Lung (tissue), 12 donors: ENCODE results near the gene PARVA. TPM values are rescaled to one million over a fixed set of nuclear protein-coding genes. Genes with fewer than 3 reads are reported as not detected.

Source experiments
- ATAC-seq: fragments of 200-7000 bp; cut with Tn5 transposase; one replicate; pipeline ENCODE4 v1.9.1; 2020; ENCODE audit warnings: moderate number of reproducible peaks; ENCODE audit not compliant: insufficient read depth, low FRiP score
- DNase-seq, 3 donors: peaks; one replicate each; pipeline ENCODE4 v3.0.0-alpha.2; 2013 to 2017
- H3K27ac ChIP-seq, 2 donors: one replicate each; pipeline ENCODE4 v1.5.1; 2013; ENCODE audit warnings: mild to moderate bottlenecking in 2 of 2, moderate library complexity in 2 of 2, control low read depth in 1 of 2, inconsistent platforms in 1 of 2, low read depth in 1 of 2, low read length in 1 of 2
- H3K27me3 ChIP-seq, 3 donors: one replicate each; pipeline ENCODE4 v1.5.1; 2013; ENCODE audit warnings: low read length in 2 of 3; ENCODE audit not compliant: control insufficient read depth in 3 of 3, insufficient read depth in 3 of 3
- H3K36me3 ChIP-seq, 4 donors: one replicate each; pipeline ENCODE4 v1.5.1; 2013; ENCODE audit warnings: low read length in 4 of 4, mild to moderate bottlenecking in 1 of 4, moderate library complexity in 1 of 4; ENCODE audit not compliant: control insufficient read depth in 4 of 4, insufficient read depth in 4 of 4
- H3K4me1 ChIP-seq, 5 donors: one replicate each; pipeline ENCODE4 v1.5.1; 2013; ENCODE audit warnings: low read length in 5 of 5, mild to moderate bottlenecking in 2 of 5, moderate library complexity in 1 of 5; ENCODE audit not compliant: control insufficient read depth in 5 of 5, insufficient read depth in 5 of 5
- H3K4me3 ChIP-seq: one replicate; pipeline ENCODE4 v1.5.1; 2013; ENCODE audit warnings: mild to moderate bottlenecking, control low read depth, moderate library complexity
- H3K9ac ChIP-seq, 2 donors: one replicate each; pipeline ENCODE4 v1.5.1; 2013; ENCODE audit warnings: low read length in 2 of 2, control low read depth in 1 of 2; ENCODE audit not compliant: insufficient read depth in 1 of 2
- H3K9me3 ChIP-seq, 4 donors: one replicate each; pipeline ENCODE4 v1.5.1; 2013; ENCODE audit warnings: low read length in 3 of 4, mild to moderate bottlenecking in 1 of 4, moderate library complexity in 1 of 4; ENCODE audit not compliant: control insufficient read depth in 4 of 4, insufficient read depth in 3 of 4
- CTCF ChIP-seq: IDR thresholded peaks from 2 replicates; pipeline ENCODE4 v1.5.1; 2012; ENCODE audit warnings: mild to moderate bottlenecking; ENCODE audit errors: control extremely low read depth, extremely low read depth
- WGBS, 2 donors: extraction: QIAGEN DNeasy Blood & Tissue Kit; methylation state at CpG; one replicate each; pipeline ENCODE4 v1.1.7; 2013; 5-methylcytosine and 5-hydroxymethylcytosine counted together
- polyA plus RNA-seq, 2 donors: library from polyadenylated mRNA; stranded (reverse); fragments of 200-250 nt; gene quantifications; one replicate each; pipeline ENCODE4 v1.2.1, GENCODE V29; 2013
- total RNA-seq, 2 donors: library from RNA; depleted of rRNA in 1 of 2; stranded (reverse); fragments of >200 nt in 1 of 2; gene quantifications; one replicate each; pipeline ENCODE4 v1.2.1, GENCODE V29; 2014 to 2021
- donor health status: control.
- donor health status: control.
- donor health status: Bipolar disorder and iron deficiency.
- donor health status: healthy.
- donor health status: DM: yes; HTN: yes; CAD: no.

PARVA gene
- total and polyA plus RNA-seq, 4 donors = 19.9 to 71.6 (median 36.2) TPM

DNA sequence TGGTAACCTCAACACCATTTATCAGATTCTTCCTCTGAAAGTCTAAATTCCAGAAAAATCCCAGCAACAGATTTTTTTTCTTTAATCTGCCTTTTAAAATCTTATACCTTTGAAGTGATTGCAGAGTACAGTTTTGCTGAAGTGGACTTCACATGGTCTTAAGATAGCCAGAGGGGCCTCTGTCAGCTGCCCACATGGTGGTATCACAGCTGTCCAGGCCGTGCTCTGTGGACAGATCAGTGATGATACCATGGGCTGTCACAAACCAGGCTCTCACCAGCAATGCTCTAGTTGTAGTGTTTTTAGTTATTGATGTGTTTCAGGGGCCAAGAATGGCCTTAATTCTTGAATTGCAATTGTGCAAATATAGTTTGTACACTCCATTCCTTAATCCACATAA, 44.0 kb downstream of the PARVA start:
- TF ChIP-seq CTCF = no peak
- Histone ChIP-seq H3K27me3 (no peaks in the 10 kb centered on the region), H3K4me1 (peaks cover 0 to 8% (median 3%) of the 10 kb centered on the region in 5 donors), H3K4me3 (no peak overlapping the region), H3K9me3 (no peaks in the 10 kb centered on the region), H3K36me3 (no peaks in the 10 kb centered on the region), H3K9ac (no peak overlapping the region), H3K27ac (no peak overlapping the region)
- ATAC-seq = no peak
- WGBS, 2 donors = 86 to 87% methylated on average over 1 of the region's 1 CpG
- no peak for DNase-seq

GRCh38 chr11:12426176-12426575, 48.8 kb downstream of the PARVA start:
- no peak overlapping the region for H3K27ac ChIP-seq
- no peak for TF ChIP-seq CTCF
- DNase-seq = no peak
- H3K4me1 ChIP-seq = peaks cover 0 to 10% (median 8%) of the 10 kb centered on the region in 5 donors
- no peak overlapping the region for H3K4me3 ChIP-seq
- no peak for ATAC-seq
- no peaks in the 10 kb centered on the region for H3K27me3 ChIP-seq
- H3K9me3 ChIP-seq = no peaks in the 10 kb centered on the region
- H3K9ac ChIP-seq = no peak overlapping the region
- H3K36me3 ChIP-seq = no peaks in the 10 kb centered on the region

DNA sequence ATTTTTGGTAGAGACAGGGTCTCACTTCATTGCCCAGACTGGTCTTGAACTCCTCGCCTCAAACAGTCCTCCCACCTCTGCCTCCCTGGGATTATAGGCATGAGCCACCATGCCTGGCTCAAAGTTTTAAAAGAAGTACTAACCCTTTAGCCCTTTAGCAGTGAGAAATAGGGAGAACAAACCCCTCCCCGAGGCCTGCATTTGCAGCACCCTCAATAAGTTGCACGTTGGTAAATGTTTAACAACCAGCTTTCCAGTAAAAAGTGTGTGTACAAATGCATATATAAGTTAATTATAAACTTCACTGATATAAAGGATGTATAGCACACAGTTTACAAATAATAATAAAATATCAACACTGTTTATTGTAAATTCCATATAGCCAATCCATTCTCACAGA, 51.8 kb downstream of the PARVA start:
- no peak for TF ChIP-seq CTCF
- Histone ChIP-seq H3K4me3 (no peak overlapping the region), H3K9me3 (no peaks in the 10 kb centered on the region), H3K36me3 (no peaks in the 10 kb centered on the region), H3K27me3 (no peaks in the 10 kb centered on the region), H3K27ac (no peak overlapping the region), H3K9ac (no peak overlapping the region), H3K4me1 (peaks cover 0 to 25% (median 21%) of the 10 kb centered on the region in 5 donors)
- WGBS, 2 donors = 83 to 96% methylated on average over 3 of the region's 3 CpGs
- no peak for DNase-seq
- ATAC-seq = no peak

GRCh38 chr11:12430351-12430750, 53.0 kb downstream of the PARVA start:
- Histone ChIP-seq H3K27me3 (no peaks in the 10 kb centered on the region), H3K9me3 (no peaks in the 10 kb centered on the region), H3K4me3 (no peak overlapping the region), H3K9ac (no peak overlapping the region), H3K36me3 (no peaks in the 10 kb centered on the region), H3K27ac (peak overlapping the region; percentile 6 to 47), H3K4me1 (peaks cover 0 to 31% (median 29%) of the 10 kb centered on the region in 5 donors)
- ATAC-seq = no peak
- TF ChIP-seq CTCF = no peak
- DNase-seq = no peak
- WGBS, 2 donors = 80 to 84% methylated on average over 3 of the region's 3 CpGs
